ENCODE data around the gene SHD.

Gene SHD

DNA sequence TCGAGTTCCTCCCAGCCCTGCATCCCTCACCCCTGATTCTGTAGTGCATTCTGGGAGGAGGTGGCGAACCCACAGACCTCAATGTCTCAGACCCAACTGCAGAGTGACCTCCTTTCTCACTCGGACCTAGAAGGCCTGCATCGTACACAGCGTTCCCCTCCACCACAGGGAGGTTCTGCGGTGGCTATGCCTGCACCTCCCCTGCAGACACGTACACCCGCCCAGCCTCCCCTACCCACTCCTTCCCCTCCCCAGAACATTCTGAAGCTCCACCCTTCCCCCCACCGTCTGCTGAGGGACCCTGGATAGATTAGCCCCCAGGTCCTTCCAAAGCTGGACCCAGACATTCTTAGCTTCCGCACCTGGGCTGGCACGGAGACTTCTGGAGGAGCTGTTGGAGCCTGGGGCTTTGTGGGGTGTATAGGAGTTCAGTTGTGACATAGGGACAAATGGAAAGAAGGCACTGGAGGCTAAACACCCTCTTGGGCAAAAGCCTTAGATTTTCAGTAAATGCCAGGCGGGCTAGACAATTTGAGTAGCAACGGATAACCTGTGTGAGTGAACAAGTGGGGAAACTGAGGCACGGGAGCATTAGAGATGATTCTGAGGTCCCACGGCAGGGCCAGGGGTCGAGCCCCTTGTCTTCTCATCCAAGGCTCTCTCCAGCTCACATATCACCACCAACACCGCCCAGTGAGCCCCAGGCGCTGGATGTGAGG is 24.9 kb downstream of the SHD start:
- Mint-ChIP-seq H3K27ac (no peak overlapping the region), H3K9me3 (no peaks in the 10 kb centered on the region), H3K4me3 (no peak overlapping the region), H3K4me1 (peaks cover 6% of the 10 kb centered on the region), H3K36me3 (no peaks in the 10 kb centered on the region), H3K27me3 (peaks cover 43% of the 10 kb centered on the region)
- ATAC-seq: no peak

DNA sequence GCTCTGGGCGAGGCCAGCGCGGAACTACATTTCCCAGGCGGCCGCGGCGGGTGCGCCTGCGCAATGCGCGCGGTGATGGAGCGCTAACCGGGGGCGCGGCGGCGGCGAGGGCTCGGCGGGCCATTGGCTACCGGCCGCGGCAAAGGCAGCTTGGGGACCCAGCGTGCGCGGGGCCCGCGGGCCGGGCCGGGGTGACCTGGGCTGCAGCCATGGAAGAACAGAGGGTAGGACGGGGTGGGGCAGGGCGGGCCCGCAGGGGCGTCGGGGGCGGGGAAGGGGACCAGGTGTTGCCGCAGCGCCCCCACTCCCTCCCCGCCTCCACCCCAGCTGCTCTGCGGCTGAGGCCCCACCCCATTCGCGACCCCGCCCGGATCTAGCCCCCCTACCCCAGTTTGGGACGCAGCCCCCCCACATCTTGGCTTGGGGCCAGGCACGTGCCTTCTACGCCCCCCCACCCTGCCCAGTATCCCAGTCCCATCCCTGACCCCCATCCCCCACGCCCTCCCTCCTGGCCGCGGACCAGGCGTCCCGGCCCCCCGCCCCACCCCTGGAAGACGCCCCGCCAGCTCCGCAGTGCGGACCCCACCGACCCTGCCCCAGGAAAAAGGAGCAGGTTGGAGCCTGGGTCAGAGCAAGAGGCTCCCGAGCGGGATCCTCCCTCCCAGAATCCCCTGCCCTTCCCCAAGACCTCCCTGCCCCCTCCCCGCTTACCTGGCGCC is 25.6 kb downstream of the SHD start, which contains the start of gene FSD1:
FSD1 (plus strand) TSS at position 61 of the 719 bp plus-strand sequence; CDS start at position 210, 149 bp downstream.
- peaks cover 43% of the 10 kb centered on the region for H3K27me3 Mint-ChIP-seq
- H3K27ac Mint-ChIP-seq: peak within 1 kb of the TSS; percentile 62
- no peaks in the 10 kb centered on the region for H3K36me3 Mint-ChIP-seq
- H3K4me3 Mint-ChIP-seq: peak within 1 kb of the TSS; percentile 68
- peak; percentile 82 for ATAC-seq
- no peaks in the 10 kb centered on the region for H3K9me3 Mint-ChIP-seq
- peaks cover 6% of the 10 kb centered on the region for H3K4me1 Mint-ChIP-seq

DNA sequence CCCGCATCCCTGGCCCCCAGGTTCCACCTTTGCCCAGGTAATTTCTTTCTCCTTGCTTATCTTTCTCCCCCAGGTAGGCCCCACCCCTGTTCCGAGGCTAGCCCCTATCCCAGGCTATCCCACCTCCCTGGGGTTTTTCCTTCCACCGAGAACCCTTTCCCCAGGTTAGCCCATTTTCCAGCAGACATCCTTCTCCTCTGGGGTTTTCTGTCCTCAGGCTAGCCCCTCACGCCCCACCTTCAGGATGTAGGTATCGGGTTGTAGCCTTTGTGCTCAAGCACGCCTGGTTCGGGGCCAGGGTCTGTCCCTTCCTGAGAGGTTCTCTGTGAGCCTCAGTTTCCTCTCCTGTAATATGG is 26.2 kb downstream of the SHD start:
- peaks cover 41% of the 10 kb centered on the region for H3K27me3 Mint-ChIP-seq
- peak overlapping the region; percentile 68 for H3K4me3 Mint-ChIP-seq
- ATAC-seq: no peak
- H3K4me1 Mint-ChIP-seq: peaks cover 6% of the 10 kb centered on the region
- H3K36me3 Mint-ChIP-seq: no peaks in the 10 kb centered on the region
- H3K27ac Mint-ChIP-seq: peak overlapping the region; percentile 62
- H3K9me3 Mint-ChIP-seq: no peaks in the 10 kb centered on the region

DNA sequence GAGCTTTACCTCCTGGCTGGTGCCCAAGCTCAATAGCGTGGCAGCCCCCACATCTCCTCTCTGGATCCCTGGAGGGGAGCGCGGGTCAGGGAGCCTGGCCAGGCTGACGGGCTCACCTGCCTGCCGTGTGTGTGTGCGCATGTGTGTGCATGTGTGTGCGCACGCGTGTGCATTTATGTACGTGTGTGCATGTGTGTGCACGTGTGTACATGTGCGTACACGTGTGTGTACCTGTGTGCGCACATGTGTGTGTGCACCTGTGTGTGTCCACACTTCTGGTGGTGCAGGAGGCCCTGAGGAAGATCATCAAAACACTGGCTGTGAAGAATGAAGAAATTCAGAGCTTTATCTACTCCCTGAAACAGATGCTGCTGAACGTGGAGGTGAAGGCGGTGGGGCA is 26.6 kb downstream of the SHD start:
- Mint-ChIP-seq H3K4me3 (peak overlapping the region; percentile 68), H3K4me1 (peaks cover 6% of the 10 kb centered on the region), H3K27me3 (peaks cover 37% of the 10 kb centered on the region), H3K9me3 (no peaks in the 10 kb centered on the region), H3K27ac (peak overlapping the region; percentile 62), H3K36me3 (no peaks in the 10 kb centered on the region)
- ATAC-seq: no peak

DNA sequence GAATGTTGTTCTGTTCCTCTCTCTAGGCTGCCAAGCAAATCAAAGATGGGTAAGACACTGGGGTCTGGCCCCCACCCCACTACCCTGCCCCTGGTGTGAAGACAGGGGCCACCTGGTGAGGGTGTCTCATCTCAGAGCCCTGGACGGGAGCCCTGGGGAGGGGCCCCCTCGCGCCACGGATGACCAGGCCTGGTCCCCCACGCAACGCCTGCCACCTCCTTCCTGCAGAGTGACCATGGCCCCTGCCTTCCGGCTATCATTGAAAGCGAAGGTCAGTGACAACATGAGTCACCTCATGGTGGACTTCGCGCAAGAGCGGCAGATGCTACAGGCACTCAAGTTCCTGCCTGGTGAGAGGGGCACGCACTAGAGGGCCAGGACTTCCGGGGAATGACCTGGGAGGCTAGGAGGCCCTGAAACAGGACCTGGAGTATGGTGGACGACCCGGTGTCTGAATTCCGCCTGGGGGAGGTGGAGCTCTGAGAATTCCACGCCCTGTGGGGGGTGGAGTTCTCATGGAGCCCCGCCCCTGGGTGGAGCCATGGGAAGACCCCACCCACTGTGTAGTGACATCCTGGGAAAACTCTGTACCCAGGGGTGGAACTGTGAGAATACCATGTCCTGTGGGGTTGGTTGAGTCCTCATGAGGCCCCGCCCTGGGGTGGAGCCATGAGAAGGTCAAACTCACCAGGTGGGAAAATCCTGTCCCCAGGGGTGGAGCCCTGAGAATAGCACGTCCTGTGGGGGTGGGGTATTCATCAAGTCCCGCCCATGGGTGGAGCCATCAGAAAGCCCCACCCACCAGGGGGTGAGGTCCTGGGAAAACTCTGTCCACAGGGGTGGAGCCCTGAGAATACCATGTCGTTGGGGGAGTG is 31.4 kb downstream of the SHD start:
- peak; percentile 39 for ATAC-seq
- no peak overlapping the region for H3K27ac Mint-ChIP-seq
- H3K4me3 Mint-ChIP-seq: no peak overlapping the region
- no peaks in the 10 kb centered on the region for H3K36me3 Mint-ChIP-seq
- no peaks in the 10 kb centered on the region for H3K9me3 Mint-ChIP-seq
- H3K4me1 Mint-ChIP-seq: peaks cover under 1% of the 10 kb centered on the region
- H3K27me3 Mint-ChIP-seq: peaks cover 17% of the 10 kb centered on the region

DNA sequence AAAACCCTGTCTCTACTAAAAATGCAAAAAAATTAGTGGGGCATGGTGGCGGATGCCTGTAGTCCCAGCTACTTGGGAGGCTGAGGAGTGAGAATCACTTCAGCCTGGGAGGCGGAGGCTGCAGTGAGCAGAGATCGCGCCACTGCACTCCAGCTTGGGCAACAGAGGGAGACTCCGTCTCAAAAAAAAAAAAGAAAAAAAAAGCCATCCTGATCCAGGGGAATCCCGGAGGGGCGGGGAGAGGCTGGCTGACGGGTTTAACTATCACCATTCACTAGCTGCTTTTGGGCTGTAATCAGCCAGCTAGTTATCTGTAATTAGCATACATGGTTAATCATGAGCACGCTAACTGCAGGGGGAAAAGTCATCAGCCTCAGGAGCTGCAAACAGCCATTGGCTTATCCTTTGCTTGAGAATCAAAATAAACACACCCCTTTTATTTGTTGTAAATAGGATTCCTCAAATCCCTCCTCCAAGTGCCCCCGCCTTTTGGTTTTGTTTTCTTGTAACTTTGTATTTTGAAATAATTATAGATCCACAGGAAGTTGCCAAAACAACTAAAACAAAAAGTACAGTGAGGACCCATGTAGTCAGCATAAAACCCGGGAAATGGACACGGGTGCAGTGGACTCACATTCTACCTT is 34.9 kb downstream of the SHD start:
- no peak overlapping the region for H3K27ac Mint-ChIP-seq
- ATAC-seq: no peak
- peaks cover 4% of the 10 kb centered on the region for H3K9me3 Mint-ChIP-seq
- no peak overlapping the region for H3K4me3 Mint-ChIP-seq
- peaks cover 10% of the 10 kb centered on the region for H3K27me3 Mint-ChIP-seq
- no peaks in the 10 kb centered on the region for H3K36me3 Mint-ChIP-seq
- H3K4me1 Mint-ChIP-seq: no peaks in the 10 kb centered on the region

DNA sequence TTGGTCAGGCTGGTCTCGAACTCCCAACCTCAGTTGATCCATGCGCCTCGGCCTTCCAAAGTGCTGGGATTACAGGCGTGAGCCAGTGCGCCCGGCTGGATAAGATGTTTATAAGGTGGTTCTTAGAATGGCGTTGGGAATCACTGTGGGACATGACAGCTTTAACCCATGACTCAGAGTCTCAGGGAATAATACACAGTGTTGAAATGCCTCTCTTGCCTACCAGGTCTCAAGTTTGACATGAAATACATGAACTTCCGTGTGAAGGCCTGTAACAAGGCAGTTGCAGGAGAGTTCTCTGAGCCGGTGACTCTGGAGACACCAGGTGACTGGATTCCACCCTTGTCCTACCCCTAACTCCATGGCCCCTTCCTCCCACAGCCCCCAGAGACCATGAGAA is 37.9 kb downstream of the SHD start:
- no peak overlapping the region for H3K27ac Mint-ChIP-seq
- no peak overlapping the region for H3K4me3 Mint-ChIP-seq
- H3K4me1 Mint-ChIP-seq: no peaks in the 10 kb centered on the region
- peaks cover 28% of the 10 kb centered on the region for H3K9me3 Mint-ChIP-seq
- H3K27me3 Mint-ChIP-seq: peaks cover 13% of the 10 kb centered on the region
- H3K36me3 Mint-ChIP-seq: peaks cover 7% of the 10 kb centered on the region
- no peak for ATAC-seq

DNA sequence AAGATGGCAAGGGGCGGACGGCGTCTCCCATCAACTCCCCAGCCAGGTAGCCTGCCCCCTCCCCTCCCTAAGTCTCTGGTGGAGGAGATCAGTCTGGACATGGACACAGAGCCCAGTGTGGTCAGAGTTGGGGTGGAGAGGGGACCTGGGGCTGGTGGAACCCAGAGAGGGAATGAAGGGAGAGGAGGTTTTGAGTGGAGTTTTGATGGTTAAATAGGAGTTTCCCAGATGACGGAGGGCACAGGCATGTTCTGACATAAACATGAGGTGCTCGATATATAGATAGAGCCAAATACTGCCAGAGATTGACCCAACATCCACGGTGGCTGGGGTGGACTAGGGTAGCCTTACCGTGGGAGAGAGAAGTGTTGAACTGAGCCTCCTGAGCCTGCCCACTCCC is 39.4 kb downstream of the SHD start:
- no peak overlapping the region for H3K27ac Mint-ChIP-seq
- peaks cover 13% of the 10 kb centered on the region for H3K27me3 Mint-ChIP-seq
- peaks cover 31% of the 10 kb centered on the region for H3K9me3 Mint-ChIP-seq
- ATAC-seq: no peak
- no peaks in the 10 kb centered on the region for H3K4me1 Mint-ChIP-seq
- peaks cover 7% of the 10 kb centered on the region for H3K36me3 Mint-ChIP-seq
- no peak overlapping the region for H3K4me3 Mint-ChIP-seq

DNA sequence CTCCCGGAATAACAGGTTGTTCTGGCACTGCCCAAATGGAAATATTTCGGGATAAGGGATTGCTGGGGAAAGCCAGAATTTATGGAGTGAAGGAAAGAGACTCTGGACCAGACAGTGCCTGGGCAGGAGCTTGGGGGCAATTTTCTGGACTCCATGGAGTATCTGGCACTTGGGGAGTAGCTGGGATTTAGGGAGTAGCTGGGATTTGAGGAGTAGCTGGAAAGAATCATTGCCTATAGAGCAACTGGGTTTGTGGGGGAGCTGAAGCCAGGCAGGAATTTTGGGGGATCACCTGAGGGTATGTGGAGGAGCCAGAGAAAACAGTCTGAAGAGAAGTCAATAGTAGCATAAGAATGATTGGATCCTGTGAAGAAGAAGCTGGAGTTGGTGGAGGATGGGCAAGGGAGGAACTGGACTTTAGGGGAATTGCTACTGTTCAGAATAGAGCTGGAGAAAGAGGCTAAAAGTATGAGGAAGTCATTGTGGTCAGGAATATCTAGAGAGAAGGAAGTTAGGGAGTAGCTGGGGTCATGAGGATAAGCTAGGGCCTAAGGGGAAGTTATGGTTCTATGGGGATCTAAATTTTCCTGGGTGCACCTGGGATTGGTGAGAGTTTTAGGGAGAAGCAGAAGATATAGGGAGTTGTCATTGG is 40.1 kb downstream of the SHD start:
- no peak overlapping the region for H3K4me3 Mint-ChIP-seq
- H3K9me3 Mint-ChIP-seq: peaks cover 31% of the 10 kb centered on the region
- H3K27me3 Mint-ChIP-seq: peaks cover 15% of the 10 kb centered on the region
- ATAC-seq: no peak
- peaks cover 7% of the 10 kb centered on the region for H3K36me3 Mint-ChIP-seq
- no peak overlapping the region for H3K27ac Mint-ChIP-seq
- H3K4me1 Mint-ChIP-seq: no peaks in the 10 kb centered on the region

DNA sequence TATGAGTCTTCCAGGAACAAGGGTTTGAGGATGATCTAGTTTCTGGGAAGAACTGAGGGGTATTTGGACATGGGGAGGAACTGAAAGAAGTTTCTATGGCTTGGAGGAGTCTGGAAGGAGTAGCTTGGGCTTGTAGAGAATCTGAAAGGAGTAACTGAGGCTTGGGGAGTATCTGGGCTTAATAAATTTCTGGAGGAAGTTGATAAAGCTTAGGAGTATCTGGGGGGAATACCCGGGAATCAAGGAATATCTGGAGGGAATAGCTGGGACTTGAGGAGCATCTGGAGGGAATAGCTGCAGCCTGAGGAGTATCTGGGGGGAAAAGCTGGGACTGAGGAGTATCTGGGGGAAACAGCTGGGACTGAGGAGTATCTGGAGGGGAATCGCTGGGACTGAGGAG is 41.4 kb downstream of the SHD start:
- Mint-ChIP-seq H3K4me1 (no peaks in the 10 kb centered on the region), H3K36me3 (peaks cover 7% of the 10 kb centered on the region), H3K27ac (no peak overlapping the region), H3K9me3 (peaks cover 31% of the 10 kb centered on the region), H3K27me3 (peaks cover 27% of the 10 kb centered on the region), H3K4me3 (no peak overlapping the region)
- ATAC-seq: no peak

DNA sequence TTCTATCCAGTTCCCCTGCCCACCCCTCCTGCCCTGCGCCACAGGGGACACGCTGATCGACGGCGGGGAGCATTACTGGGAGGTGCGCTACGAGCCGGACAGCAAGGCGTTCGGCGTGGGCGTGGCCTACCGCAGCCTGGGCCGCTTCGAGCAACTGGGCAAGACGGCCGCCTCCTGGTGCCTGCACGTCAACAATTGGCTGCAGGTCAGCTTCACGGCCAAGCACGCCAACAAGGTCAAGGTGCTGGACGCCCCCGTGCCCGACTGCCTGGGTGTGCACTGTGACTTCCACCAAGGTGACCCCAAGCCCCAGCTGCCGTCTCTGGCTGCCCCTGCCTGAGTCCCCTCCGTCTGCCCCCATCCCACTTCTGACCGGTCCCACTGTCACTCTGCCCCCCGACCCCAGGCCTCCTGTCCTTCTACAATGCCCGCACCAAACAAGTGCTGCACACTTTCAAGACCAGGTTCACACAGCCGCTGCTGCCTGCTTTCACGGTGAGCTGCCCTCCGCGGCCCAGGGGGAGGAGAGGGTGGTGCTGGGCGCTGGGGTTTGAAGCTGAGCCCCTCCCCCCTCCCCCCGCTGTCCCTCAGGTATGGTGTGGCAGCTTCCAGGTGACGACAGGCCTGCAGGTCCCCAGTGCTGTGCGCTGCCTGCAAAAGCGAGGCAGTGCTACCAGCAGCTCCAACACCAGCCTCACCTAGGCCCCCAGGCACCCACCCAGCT is 44.0 kb downstream of the SHD start:
- Mint-ChIP-seq H3K4me1 (peaks cover 20% of the 10 kb centered on the region), H3K27me3 (peaks cover 51% of the 10 kb centered on the region), H3K27ac (no peak overlapping the region), H3K36me3 (peaks cover 7% of the 10 kb centered on the region), H3K4me3 (no peak overlapping the region), H3K9me3 (peaks cover 31% of the 10 kb centered on the region)
- ATAC-seq: no peak

DNA sequence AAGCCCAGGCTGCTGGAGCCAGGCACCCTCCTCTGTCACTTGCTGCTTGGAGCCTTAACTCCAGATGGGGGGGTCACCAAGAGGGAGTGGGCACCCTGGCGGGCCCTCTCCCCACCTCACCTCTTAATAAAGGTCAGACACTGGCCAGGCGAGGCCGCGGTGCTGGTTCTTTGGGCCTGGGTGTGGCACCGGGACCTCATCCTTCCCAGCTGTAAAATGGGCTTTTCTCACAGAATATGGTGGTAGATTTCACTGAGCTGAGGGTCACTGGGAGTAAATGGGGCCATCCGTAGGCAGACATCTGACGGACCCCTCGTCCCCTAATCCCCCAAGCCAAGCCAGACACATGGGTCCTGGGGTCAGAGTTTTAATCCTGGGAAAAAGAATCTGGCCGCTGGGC is 44.6 kb downstream of the SHD start:
- peaks cover 51% of the 10 kb centered on the region for H3K27me3 Mint-ChIP-seq
- H3K36me3 Mint-ChIP-seq: peaks cover 7% of the 10 kb centered on the region
- H3K27ac Mint-ChIP-seq: no peak overlapping the region
- H3K4me3 Mint-ChIP-seq: no peak overlapping the region
- H3K9me3 Mint-ChIP-seq: peaks cover 30% of the 10 kb centered on the region
- peaks cover 26% of the 10 kb centered on the region for H3K4me1 Mint-ChIP-seq
- no peak for ATAC-seq

DNA sequence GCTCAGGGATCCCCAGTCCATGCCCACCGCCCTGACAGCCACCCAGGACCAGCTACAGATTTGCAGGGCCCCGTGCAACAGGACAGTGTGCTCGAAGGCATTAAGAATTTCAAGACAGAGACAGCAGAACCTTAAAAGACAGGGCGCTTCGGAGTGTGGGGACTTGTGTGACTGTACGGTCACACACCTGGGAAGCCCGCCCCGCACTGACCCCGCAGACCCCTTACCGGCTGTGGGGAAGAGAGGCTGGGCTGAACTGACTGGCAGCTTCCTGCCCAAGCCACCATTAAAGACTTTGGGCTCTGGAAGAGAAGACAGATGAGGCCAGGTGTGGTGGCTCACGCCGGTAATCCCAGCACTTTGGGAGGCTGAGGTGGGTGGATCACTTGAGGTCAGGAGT is 45.2 kb downstream of the SHD start:
- Mint-ChIP-seq H3K4me1 (peaks cover 31% of the 10 kb centered on the region), H3K27ac (no peak overlapping the region)
- ATAC-seq: no peak

DNA sequence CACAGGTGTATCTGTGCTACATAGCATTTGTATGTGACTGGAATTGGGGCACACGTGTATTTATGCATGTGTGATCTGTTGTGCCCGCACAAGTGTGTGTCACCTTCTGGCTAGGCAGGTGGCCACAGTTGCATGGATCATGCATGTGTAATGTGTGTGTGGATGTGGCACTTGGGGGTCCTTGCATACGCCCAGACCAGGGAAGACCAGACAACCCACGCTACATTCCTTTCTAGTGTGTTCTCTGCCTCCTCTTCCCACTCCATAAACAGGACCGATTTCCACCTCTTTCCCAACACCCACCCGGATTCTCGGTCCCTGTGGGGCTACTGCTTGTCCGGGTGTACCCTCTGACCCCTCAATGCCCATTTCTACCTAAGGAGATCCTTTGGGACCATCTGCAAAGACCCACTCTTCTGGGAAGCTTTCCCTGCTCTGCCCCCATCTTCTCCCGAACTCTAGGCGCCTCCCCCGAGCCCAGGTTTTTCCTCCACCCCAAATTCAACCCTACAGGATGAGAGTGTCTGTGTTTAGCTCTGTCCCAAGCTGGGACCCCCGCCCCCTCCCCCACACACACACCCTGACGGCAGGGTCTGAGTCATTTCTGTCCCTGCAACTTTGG is 47.3 kb downstream of the SHD start:
- Mint-ChIP-seq H3K4me3 (no peak overlapping the region), H3K9me3 (peaks cover 7% of the 10 kb centered on the region), H3K27ac (no peak overlapping the region), H3K4me1 (peaks cover 37% of the 10 kb centered on the region), H3K27me3 (peaks cover 58% of the 10 kb centered on the region), H3K36me3 (no peaks in the 10 kb centered on the region)
- ATAC-seq: no peak

More for the DNA sequence above, 45.2 kb downstream of the SHD start:
- peaks cover 6% of the 10 kb centered on the region for H3K36me3 Mint-ChIP-seq
- no peak overlapping the region for H3K4me3 Mint-ChIP-seq
- peaks cover 24% of the 10 kb centered on the region for H3K9me3 Mint-ChIP-seq
- H3K27me3 Mint-ChIP-seq: peaks cover 46% of the 10 kb centered on the region
